Measurements from ENCODE around the gene SAMD11.
"Not testable (repeated sequence)": the region's sequence is repeated elsewhere in the genome, so short reads cannot be mapped to it uniquely, and the experiment has no call there.

The SAMD11 gene

GRCh38 chr1:965526-966134, 41.9 kb downstream of the SAMD11 start:
- DNase-seq = no peak

GRCh38 chr1:966135-966703, 42.5 kb downstream of the SAMD11 start, which contains the start of gene PLEKHN1:
TSS of gene PLEKHN1 (plus strand) at chr1:966482. CDS start at chr1:966532, 50 bp downstream.
- no peak for DNase-seq

- DNase-seq = no peak
Observed at GRCh38 chr1:966704-967300, 43.1 kb downstream of the SAMD11 start.

DNA sequence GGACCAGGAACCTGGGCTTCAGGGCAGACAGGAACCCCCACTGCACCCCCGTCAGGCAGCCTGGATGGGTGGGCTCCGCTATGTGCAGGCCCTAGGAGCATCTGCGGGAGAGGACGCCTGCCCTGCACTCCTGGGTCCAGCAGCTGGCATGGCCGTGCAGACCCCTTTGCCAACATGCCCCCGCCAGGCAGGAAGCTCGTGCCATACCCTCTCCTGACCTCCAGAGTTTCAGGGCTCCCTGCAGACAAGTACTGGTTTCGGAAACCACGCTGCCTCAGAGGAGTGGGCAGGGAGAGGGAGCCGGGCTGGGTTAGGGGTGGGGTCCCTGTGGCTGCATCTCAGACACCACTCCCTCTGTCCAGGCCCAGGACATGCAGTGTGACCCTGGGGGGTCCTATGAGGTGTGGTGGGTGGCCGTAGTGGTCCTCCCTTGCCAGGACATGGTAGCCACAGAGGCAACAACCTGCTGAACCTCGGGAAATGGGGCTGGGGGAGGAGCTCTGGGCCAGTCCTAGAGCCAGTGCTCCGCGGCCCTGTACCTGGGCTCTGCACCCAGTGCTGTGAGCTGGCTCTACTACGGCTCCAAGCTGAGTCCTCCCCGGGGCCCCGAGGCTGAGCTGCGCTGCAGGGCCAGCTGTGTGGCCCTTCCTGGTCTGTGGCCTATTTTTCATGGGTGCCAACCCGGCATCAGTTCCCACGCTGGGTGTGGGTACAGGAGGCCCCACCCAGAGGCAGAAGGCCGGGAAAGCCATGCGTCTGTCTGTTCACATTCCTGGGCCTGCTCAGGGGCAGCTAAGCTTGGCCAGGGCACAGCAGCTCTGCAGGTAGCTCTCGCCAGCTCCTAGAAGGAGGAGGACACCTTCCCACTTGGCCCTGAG, 44.0 kb downstream of the SAMD11 start:
- DNase-seq = no peak

- no peak for DNase-seq
Observed at GRCh38 chr1:969260-969855, 45.6 kb downstream of the SAMD11 start.

GRCh38 chr1:970242-970972, 46.7 kb downstream of the SAMD11 start:
- DNase-seq = no peak

GRCh38 chr1:970973-971730, 47.4 kb downstream of the SAMD11 start:
- no peak for DNase-seq

DNA sequence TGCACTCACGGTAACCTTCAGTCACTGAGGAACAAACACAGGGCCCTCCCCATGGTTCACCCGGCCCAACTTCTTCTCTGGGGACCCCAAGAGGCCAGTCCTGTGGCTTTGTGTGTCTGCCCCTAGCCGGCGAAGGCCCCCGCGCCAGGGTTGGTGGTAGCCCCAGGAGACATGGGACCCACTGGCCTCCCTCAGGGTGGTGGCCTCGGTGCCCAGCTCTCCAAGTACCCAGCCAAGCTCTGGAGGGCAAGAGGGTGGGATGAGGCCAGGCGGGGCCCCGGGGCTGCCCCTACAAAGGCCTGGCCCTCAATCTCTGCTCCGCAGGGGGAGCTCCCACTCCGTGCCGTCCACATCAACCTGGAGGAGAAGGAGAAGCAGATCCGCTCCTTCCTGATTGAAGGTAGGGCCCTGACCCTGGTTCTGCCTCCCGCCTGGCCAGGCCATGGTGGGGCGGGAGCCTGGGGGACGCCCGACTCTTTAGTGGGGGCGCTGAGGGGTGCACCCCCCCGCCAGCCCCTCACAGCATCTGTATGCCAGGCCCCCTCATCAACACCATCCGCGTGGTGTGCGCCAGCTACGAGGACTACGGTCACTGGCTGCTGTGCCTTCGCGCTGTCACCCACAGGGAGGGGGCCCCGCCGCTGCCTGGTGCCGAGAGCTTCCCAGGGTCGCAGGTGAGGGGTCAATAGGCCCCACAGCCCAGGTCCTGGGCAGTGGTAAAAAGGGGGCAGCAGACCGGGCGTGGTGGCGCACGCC, 48.2 kb downstream of the SAMD11 start:
- DNase-seq = no peak

DNA sequence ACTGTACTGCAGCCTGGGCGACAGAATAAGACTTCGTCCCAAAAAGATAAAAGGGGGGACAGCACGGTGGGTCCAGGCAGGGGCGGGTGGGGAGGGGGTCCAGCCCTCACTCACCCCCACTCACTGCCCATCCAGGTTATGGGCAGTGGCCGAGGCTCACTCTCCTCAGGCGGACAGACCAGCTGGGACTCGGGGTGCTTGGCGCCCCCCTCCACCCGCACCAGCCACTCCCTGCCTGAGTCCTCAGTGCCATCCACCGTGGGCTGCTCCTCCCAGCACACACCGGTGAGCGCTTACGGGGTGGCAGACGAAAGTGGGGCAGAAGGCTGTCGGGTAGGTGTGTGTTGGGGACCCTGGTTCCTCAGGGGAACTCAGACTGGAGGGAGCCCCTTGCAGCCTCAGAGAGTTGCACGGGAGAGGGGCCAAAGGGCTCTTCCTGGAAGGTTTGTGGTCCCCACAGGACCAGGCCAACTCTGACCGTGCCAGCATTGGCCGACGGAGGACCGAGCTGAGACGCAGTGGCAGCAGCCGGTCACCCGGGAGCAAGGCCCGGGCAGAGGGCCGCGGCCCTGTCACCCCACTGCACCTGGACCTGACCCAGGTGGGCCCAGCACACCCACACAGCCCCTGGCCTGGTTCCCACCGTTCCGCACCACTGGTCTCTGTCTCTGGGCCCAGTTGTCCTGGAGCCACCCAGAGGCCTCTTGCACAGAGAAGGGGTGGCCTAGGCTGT, 49.2 kb downstream of the SAMD11 start:
- DNase-seq = no peak

GRCh38 chr1:973459-974292, 50.0 kb downstream of the SAMD11 start:
- DNase-seq = no peak

DNA sequence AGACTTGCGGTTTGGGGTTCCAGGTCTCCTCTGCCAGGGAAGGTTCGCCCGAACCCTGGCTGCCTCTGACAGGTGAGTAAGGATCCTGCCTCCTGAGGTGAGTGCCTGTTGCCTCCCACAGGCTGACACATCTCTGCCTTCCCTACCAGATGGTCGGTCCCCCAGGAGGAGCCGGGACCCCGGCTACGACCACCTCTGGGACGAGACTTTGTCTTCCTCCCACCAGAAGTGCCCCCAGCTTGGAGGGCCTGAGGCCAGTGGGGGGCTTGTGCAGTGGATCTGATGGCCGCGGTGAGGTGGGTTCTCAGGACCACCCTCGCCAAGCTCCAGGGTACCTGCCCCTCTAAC, 50.5 kb downstream of the SAMD11 start:
- DNase-seq = no peak

- no peak for DNase-seq
Observed at GRCh38 chr1:974687-975328, 51.1 kb downstream of the SAMD11 start.

GRCh38 chr1:975365-975764, 51.6 kb downstream of the SAMD11 start:
- no peak for DNase-seq

DNA sequence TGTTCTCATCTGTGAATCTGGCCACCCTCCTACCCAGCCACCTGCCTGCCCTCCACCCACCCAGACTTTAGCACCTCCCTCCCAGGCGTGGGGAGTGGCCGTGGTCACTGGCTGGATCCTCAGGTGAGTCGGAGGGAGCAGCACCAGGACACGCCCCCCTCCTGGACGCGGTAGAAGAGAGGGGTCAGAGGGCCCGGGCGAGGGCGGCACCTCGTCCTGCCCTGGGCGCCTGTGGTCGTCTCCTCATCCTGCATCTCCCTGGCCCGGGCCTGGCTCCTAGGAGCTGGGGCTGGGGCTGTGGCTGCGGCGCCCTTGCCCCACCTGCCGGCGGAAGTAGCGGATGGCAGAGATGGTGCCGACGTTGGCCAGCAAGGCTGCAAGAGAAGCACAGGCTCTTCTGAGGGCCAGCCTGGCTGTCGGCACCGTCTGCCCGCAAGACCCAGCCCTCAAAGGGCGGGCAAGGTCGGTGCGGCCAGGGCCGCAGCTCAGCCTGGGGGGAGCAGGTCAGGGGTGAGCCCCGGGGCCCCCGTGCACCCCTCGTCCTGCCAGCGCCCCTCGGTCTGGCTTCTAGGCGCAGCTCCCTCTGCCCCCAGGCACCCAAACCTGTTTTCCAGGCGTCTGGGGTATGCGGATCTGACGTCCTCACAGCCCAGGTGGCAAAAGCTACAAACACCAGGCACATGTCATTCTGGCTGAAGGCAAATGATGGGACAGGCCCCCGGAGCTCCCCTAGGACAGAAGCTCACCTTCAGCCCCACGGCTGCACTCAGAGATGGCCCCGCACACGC, 52.4 kb downstream of the SAMD11 start:
- peak; percentile 80 for DNase-seq

- not testable (repeated sequence) for DNase-seq
Observed at GRCh38 chr1:976791-977190, 53.1 kb downstream of the SAMD11 start.

- no peak for DNase-seq
Observed at GRCh38 chr1:978069-978834, 54.5 kb downstream of the SAMD11 start.
